Measurements from ENCODE around the gene TCF20. TPM values are rescaled to one million over a fixed set of nuclear protein-coding genes. Genes with fewer than 3 reads are reported as not detected.

TCF20 gene
- 28.5 TPM for polyA plus RNA-seq (2013, experiment 1 of 2)
- 28.6 TPM for polyA plus RNA-seq (2013, experiment 2 of 2)

DNA sequence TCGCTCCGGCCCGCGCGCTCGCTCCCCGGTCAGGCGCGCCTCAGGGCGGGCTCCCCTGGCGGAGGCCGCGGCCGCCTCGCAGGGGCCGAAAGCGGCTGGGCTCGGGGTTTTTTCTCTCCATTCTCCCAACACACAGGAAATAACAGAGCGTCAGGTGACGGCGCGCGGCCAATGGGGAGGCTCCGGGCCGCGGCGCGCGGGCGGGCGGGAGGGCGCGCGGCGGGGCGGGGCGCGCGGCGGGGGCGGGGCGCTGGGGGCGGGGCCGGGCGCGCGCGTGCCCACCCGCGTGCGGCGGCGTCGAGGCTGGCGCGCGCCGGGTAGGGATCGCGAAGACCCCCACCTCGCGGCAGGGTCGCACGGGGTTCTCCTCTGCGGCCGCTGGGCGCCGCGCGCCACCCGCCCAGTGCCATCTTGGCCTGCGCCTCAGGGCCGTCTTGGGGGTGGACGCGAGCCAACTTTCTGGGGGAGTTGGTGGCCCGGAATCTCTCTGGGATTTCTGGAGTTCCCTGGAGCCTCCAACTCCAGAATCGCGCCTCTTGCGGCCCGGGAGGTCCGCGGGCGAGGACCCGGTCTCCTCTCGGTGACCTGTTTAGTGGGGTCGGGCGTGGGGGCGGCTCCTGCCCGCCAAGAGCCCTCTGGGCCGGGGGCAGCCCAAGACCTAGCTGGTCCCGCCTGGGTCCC is at the start of gene TCF20:
TCF20 (minus strand) TSS at position 144 of the 681 bp plus-strand sequence. CDS start 55,348 bp downstream, outside the sequence.
- Histone ChIP-seq H3K27me3 (ENCODE audit: insufficient read depth, low read length, poor library complexity) (no peaks in the 10 kb centered on the region), H2AK5ac (ENCODE audit: low read length) (no peak within 1 kb of the TSS), H3K18ac (ENCODE audit: low read length) (peak within 1 kb of the TSS; percentile 88), H3K23ac (ENCODE audit: low read length) (no peak within 1 kb of the TSS), H3K79me1 (ENCODE audit: low read length) (peaks cover 9% of the 10 kb centered on the region), H3K4ac (ENCODE audit: low read depth, low read length) (peak within 1 kb of the TSS; percentile 95), H3K9ac (ENCODE audit: low read length) (peak within 1 kb of the TSS; percentile 91), H3K27ac (ENCODE audit: low read depth, low read length) (peak within 1 kb of the TSS; percentile 96), H3K79me2 (ENCODE audit: control insufficient read depth, insufficient read depth, low read length) (peaks cover 29% of the 10 kb centered on the region), H4K8ac (ENCODE audit: low read depth, low read length) (peak within 1 kb of the TSS; percentile 77), H3K56ac (ENCODE audit: low read length) (peak within 1 kb of the TSS; percentile 91), H2BK15ac (replicated peaks; ENCODE audit: low read depth) (no peak within 1 kb of the TSS), H2BK120ac (ENCODE audit: low read depth, low read length) (peak within 1 kb of the TSS; percentile 56), H2BK5ac (ENCODE audit: low read length) (no peak within 1 kb of the TSS), H3K4me2 (ENCODE audit: low read length) (peak within 1 kb of the TSS; percentile 52), H3K36me3 (ENCODE audit: control insufficient read depth, insufficient read depth, low read length) (no peaks in the 10 kb centered on the region), H4K5ac (ENCODE audit: low read length) (no peak within 1 kb of the TSS), H3K4me3 (ENCODE audit: low read length) (peak within 1 kb of the TSS; percentile 75), H3K4me1 (ENCODE audit: control insufficient read depth, low read depth, low read length) (peaks cover 11% of the 10 kb centered on the region)
- peak; percentile 86 for DNase-seq
- no CpG with 5 or more reads among the region's 91 CpGs for WGBS (ENCODE audit: extremely low coverage, insufficient coverage, low lambda C conversion rate)

DNA sequence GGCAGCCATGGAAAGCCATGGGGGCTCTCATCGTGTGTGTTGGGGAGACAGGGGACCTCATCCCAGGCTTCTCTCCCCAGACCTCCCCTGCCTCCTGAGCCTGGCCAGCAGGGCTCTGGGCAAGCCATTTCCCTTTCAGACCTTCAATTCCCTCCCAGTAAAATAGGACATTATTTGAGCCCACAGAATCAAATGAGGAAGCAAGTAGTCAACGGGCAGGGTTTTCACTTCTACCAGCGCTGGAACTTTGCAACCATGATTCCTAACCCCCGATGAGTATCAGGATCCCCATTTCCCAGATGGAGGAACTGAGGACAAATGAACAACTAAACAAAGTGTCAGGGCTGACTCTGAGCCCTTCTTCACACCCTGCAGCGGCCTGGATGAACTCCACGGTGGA is 48.9 kb upstream of the TCF20 start:
- Histone ChIP-seq H3K9ac (ENCODE audit: low read length) (no peak overlapping the region), H4K8ac (ENCODE audit: low read depth, low read length) (no peak overlapping the region), H2AK5ac (ENCODE audit: low read length) (no peak overlapping the region), H3K79me2 (ENCODE audit: control insufficient read depth, insufficient read depth, low read length) (no peaks in the 10 kb centered on the region), H3K27me3 (ENCODE audit: insufficient read depth, low read length, poor library complexity) (no peaks in the 10 kb centered on the region), H4K5ac (ENCODE audit: low read length) (no peak overlapping the region), H3K27ac (ENCODE audit: low read depth, low read length) (no peak overlapping the region), H3K18ac (ENCODE audit: low read length) (no peak overlapping the region), H3K36me3 (ENCODE audit: control insufficient read depth, insufficient read depth, low read length) (no peaks in the 10 kb centered on the region), H3K23ac (ENCODE audit: low read length) (no peak overlapping the region), H3K4me3 (ENCODE audit: low read length) (no peak overlapping the region), H3K56ac (ENCODE audit: low read length) (no peak overlapping the region), H2BK5ac (ENCODE audit: low read length) (no peak overlapping the region), H3K4me2 (ENCODE audit: low read length) (no peak overlapping the region), H3K4ac (ENCODE audit: low read depth, low read length) (no peak overlapping the region), H3K4me1 (ENCODE audit: control insufficient read depth, low read depth, low read length) (peaks cover 9% of the 10 kb centered on the region), H2BK15ac (replicated peaks; ENCODE audit: low read depth) (no peak overlapping the region), H2BK120ac (ENCODE audit: low read depth, low read length) (no peak overlapping the region), H3K79me1 (ENCODE audit: low read length) (peaks cover 3% of the 10 kb centered on the region)
- no peak for DNase-seq
- WGBS (ENCODE audit: extremely low coverage, insufficient coverage, low lambda C conversion rate): no CpG with 5 or more reads among the region's 6 CpGs

DNA sequence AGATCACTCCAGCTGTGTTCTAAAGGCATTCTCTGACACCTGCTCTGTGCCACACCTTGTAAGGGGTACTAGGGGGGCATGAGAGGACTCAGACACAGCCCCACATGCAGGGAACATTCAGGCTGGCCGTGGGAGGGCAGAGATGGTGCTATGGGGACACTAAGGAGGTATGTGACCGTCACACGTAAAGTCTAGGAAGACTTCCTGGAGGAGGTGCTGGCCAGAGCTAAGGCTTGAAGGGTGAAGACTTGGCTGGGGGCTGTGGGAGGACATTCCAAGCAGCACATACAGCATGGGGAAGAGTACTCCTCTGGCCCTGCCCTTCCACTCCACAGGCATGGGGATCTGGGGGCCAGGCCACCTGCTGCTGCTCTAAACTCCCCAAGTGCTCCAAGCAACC is 48.5 kb upstream of the TCF20 start:
- H2BK5ac ChIP-seq (ENCODE audit: low read length): no peak overlapping the region

DNA sequence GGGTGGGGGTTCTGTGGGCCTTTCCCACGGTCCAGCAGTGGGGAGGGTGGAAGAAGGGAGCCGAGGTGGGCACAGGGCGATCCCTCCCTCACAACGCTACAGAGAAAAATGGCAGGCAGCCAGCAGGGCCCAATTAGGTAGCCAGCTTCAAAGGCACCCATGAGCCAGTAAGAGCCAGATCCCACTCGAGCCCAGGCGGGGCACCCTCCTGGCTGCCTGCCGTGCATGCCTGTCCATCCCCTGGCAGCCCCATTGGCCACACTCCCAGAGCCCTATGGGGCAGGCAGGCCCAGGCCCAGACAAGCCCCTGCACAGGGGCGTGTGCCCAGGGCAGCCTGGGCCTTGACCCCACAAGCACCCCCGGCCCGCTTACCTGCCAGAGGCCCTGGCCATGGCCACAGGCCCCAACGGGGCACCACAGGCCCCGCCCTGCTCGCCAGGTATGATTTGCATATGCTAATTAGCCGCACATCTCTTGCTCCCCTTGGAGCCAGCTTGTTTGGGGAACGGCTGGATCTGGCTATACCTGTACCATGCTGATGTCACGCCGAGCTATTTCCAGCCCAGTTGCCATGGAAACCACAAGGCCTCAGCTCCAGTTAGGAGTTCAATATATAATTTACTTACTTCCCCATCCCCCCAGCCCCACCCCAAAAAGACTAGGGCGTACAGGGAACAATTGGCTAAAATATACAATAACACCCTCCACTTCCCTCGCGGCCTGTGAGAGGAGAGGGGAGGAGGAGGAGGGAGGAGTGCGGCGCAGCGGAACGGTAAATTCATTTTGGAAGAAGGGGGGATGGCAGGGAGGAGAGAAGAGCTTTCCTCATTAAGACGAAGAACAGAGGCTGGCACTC is 47.5 kb upstream of the TCF20 start:
- Histone ChIP-seq H3K36me3 (ENCODE audit: control insufficient read depth, insufficient read depth, low read length) (no peaks in the 10 kb centered on the region), H3K27me3 (ENCODE audit: insufficient read depth, low read length, poor library complexity) (no peaks in the 10 kb centered on the region), H3K79me2 (ENCODE audit: control insufficient read depth, insufficient read depth, low read length) (no peaks in the 10 kb centered on the region), H2BK15ac (replicated peaks; ENCODE audit: low read depth) (no peak overlapping the region), H4K5ac (ENCODE audit: low read length) (no peak overlapping the region), H3K4me3 (ENCODE audit: low read length) (no peak overlapping the region), H2BK5ac (ENCODE audit: low read length) (no peak overlapping the region), H3K23ac (ENCODE audit: low read length) (no peak overlapping the region), H3K56ac (ENCODE audit: low read length) (no peak overlapping the region), H2AK5ac (ENCODE audit: low read length) (no peak overlapping the region), H3K79me1 (ENCODE audit: low read length) (no peaks in the 10 kb centered on the region), H3K4ac (ENCODE audit: low read depth, low read length) (no peak overlapping the region), H3K4me1 (ENCODE audit: control insufficient read depth, low read depth, low read length) (peaks cover 18% of the 10 kb centered on the region), H2BK120ac (ENCODE audit: low read depth, low read length) (no peak overlapping the region), H3K9ac (ENCODE audit: low read length) (no peak overlapping the region), H3K18ac (ENCODE audit: low read length) (no peak overlapping the region), H3K4me2 (ENCODE audit: low read length) (no peak overlapping the region), H4K8ac (ENCODE audit: low read depth, low read length) (no peak overlapping the region), H3K27ac (ENCODE audit: low read depth, low read length) (no peak overlapping the region)
- DNase-seq: no peak
- no CpG with 5 or more reads among the region's 25 CpGs for WGBS (ENCODE audit: extremely low coverage, insufficient coverage, low lambda C conversion rate)

More for the DNA sequence above, 48.5 kb upstream of the TCF20 start:
- Histone ChIP-seq H3K23ac (ENCODE audit: low read length) (no peak overlapping the region), H4K5ac (ENCODE audit: low read length) (no peak overlapping the region), H3K79me2 (ENCODE audit: control insufficient read depth, insufficient read depth, low read length) (no peaks in the 10 kb centered on the region), H3K18ac (ENCODE audit: low read length) (no peak overlapping the region), H3K4me2 (ENCODE audit: low read length) (no peak overlapping the region), H3K27me3 (ENCODE audit: insufficient read depth, low read length, poor library complexity) (no peaks in the 10 kb centered on the region), H3K4me1 (ENCODE audit: control insufficient read depth, low read depth, low read length) (peaks cover 13% of the 10 kb centered on the region), H3K4me3 (ENCODE audit: low read length) (no peak overlapping the region), H3K36me3 (ENCODE audit: control insufficient read depth, insufficient read depth, low read length) (no peaks in the 10 kb centered on the region), H3K9ac (ENCODE audit: low read length) (no peak overlapping the region), H3K27ac (ENCODE audit: low read depth, low read length) (no peak overlapping the region), H4K8ac (ENCODE audit: low read depth, low read length) (no peak overlapping the region), H2AK5ac (ENCODE audit: low read length) (no peak overlapping the region), H2BK120ac (ENCODE audit: low read depth, low read length) (no peak overlapping the region), H3K4ac (ENCODE audit: low read depth, low read length) (no peak overlapping the region), H2BK15ac (replicated peaks; ENCODE audit: low read depth) (no peak overlapping the region), H3K56ac (ENCODE audit: low read length) (no peak overlapping the region), H3K79me1 (ENCODE audit: low read length) (peaks cover 3% of the 10 kb centered on the region)
- WGBS (ENCODE audit: extremely low coverage, insufficient coverage, low lambda C conversion rate): no CpG with 5 or more reads among the region's 3 CpGs
- no peak for DNase-seq

DNA sequence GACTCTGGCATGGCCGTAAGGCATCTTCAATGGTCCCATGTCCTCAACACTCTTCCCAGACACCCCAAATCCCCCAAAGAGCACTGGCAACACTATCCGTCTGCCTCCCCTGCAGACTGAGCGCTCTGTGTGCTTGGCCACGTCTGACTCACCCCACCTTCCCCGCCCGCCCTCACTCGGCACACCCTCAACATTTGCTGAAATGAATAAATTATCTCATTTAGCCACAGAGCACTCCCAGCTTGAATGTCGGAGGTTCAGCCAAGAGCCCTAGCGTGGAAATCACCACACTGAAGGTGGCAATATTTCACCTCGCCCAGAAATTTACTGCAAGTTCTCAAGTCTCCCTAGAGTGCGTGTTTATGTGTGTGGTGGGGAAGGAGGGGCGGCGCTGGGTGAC is 46.6 kb upstream of the TCF20 start:
- H2BK120ac ChIP-seq (ENCODE audit: low read depth, low read length): no peak overlapping the region
- no peak overlapping the region for H3K56ac ChIP-seq (ENCODE audit: low read length)
- no peak overlapping the region for H4K5ac ChIP-seq (ENCODE audit: low read length)
- H3K23ac ChIP-seq (ENCODE audit: low read length): no peak overlapping the region
- H2BK5ac ChIP-seq (ENCODE audit: low read length): no peak overlapping the region
- WGBS (ENCODE audit: extremely low coverage, insufficient coverage, low lambda C conversion rate): no CpG with 5 or more reads among the region's 13 CpGs
- H3K18ac ChIP-seq (ENCODE audit: low read length): no peak overlapping the region
- H3K4me3 ChIP-seq (ENCODE audit: low read length): no peak overlapping the region
- no peaks in the 10 kb centered on the region for H3K79me1 ChIP-seq (ENCODE audit: low read length)
- no peaks in the 10 kb centered on the region for H3K27me3 ChIP-seq (ENCODE audit: insufficient read depth, low read length, poor library complexity)
- H3K27ac ChIP-seq (ENCODE audit: low read depth, low read length): no peak overlapping the region
- no peak overlapping the region for H3K9ac ChIP-seq (ENCODE audit: low read length)
- peaks cover 18% of the 10 kb centered on the region for H3K4me1 ChIP-seq (ENCODE audit: control insufficient read depth, low read depth, low read length)
- no peak overlapping the region for H3K4ac ChIP-seq (ENCODE audit: low read depth, low read length)
- no peaks in the 10 kb centered on the region for H3K36me3 ChIP-seq (ENCODE audit: control insufficient read depth, insufficient read depth, low read length)
- no peaks in the 10 kb centered on the region for H3K79me2 ChIP-seq (ENCODE audit: control insufficient read depth, insufficient read depth, low read length)
- no peak overlapping the region for H3K4me2 ChIP-seq (ENCODE audit: low read length)
- H2BK15ac ChIP-seq (replicated peaks; ENCODE audit: low read depth): no peak overlapping the region
- H2AK5ac ChIP-seq (ENCODE audit: low read length): no peak overlapping the region
- no peak for DNase-seq
- no peak overlapping the region for H4K8ac ChIP-seq (ENCODE audit: low read depth, low read length)
